ENCODE data around the gene PRPF38B.

DNA sequence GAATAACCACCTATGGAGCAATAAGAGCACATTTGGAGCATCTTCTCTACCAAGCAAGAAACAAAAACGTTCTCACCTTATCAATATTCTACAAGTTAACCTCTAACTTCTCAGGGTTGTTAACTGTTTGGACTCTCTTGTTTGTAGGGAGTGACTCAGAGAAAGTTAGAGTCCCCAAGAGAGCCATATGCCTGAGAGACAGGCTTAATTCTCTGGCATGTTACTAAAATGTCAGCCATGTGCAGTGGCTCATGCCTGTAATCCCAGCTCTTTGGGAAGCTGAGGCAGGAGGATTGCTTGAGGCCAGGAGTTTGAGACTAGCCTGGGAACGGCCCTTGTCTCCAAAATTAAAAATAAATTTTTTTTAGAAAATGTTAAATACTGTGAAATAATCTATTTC is 27.0 kb upstream of the PRPF38B start:
- TF ChIP-seq ZNF274 (IDR thresholded peaks at IDR 0.05; ENCODE audit: low read depth, low read length) (no peak), SUZ12 (IDR thresholded peaks at IDR 0.05; ENCODE audit: extremely low read depth, insufficient read depth, insufficient read length) (no peak)
